ENCODE measurements around the gene SYT3.
"Not testable (repeated sequence)": the region's sequence is repeated elsewhere in the genome, so short reads cannot be mapped to it uniquely, and the experiment has no call there.

The SYT3 gene

DNA sequence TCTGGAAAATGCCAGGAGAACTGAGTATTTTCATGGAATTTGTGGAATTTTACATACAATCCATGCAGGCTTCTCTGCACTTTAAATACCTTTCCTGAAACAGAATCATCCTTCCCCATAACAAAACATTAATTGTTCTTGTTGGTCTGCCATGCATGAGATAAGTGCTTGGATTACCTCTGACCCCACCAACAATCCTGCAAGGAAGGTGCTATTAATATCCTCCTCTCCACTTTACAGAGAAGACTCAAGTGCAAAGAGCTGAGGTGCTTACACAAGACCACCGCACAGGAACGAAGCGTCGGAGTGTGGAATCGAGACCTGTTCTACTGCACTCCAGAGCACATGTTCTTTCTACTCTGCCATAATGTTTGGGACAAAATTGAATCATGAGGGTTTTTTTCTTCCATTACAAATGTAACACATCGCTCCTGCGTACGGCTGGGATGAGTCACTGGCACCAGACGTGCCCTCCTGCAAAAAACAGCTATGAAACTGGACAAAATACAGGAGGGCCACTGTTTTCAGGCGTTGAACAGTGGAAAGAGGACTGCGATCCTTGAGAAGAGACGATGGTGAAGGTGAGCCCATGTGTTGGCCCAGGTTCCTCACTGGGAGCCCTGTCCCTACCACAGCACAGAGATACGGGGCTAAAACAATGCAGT, 58.6 kb downstream of the SYT3 start:
- in situ Hi-C loops (cut with HindIII; ENCODE audit: low sequenced_read_pairs): no loop called here
- TF ChIP-seq, protein P1, sequence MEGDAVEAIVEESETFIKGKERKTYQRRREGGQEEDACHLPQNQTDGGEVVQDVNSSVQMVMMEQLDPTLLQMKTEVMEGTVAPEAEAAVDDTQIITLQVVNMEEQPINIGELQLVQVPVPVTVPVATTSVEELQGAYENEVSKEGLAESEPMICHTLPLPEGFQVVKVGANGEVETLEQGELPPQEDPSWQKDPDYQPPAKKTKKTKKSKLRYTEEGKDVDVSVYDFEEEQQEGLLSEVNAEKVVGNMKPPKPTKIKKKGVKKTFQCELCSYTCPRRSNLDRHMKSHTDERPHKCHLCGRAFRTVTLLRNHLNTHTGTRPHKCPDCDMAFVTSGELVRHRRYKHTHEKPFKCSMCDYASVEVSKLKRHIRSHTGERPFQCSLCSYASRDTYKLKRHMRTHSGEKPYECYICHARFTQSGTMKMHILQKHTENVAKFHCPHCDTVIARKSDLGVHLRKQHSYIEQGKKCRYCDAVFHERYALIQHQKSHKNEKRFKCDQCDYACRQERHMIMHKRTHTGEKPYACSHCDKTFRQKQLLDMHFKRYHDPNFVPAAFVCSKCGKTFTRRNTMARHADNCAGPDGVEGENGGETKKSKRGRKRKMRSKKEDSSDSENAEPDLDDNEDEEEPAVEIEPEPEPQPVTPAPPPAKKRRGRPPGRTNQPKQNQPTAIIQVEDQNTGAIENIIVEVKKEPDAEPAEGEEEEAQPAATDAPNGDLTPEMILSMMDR (IDR thresholded peaks at IDR 0.05; ENCODE audit: low read depth, low read length, missing control alignments): no peak
- no peak for DNase-seq (ENCODE audit: low read depth)
- no peak overlapping the region for H3K4me3 ChIP-seq (ENCODE audit: low read depth, low read length)

DNA sequence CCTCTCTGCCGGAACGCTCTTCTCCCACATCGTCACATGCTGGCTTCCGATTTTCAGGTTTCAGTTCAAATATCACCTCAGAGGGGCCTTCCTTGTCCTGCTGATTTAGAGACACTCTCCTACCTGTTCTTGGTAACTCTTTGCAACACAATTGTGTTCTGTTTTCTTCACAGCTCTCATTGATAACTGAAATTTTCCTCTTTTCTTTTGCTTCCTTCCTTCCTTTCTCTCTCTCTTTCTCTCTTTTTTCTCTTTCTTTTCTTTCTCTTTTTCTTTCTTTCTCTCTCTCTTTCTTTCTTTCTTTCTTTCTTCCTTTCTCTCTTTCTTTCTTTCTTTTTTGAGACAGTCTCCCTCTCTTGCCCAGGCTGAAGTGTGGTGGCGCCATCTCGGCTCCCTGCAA, 59.4 kb downstream of the SYT3 start:
- TF ChIP-seq, protein P1 (IDR thresholded peaks at IDR 0.05; ENCODE audit: low read depth, low read length, missing control alignments): no peak
- no peak for DNase-seq (ENCODE audit: low read depth)
- in situ Hi-C loops (cut with HindIII; ENCODE audit: low sequenced_read_pairs): no loop called here
- H3K4me3 ChIP-seq (ENCODE audit: low read depth, low read length): no peak overlapping the region

DNA sequence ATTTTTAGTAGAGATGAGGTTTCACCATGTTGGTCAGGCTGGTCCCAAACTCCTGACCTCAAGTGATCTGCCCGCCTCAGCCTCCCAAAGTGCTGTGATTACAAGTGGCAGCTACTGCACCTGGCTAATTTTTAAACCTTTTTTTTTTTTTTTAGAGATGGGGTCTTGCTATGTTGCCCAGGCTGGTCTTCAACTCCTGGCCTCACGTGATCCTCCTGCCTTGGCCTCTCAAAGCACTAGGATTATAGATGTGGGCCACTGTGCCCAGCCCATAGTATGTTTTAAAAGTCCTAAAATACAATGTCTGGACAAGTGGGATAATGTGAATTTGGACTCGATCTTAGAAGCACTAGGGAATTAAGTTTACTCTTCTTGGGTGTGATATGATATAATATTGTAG, 62.9 kb downstream of the SYT3 start:
- DNase-seq (ENCODE audit: low read depth); in situ Hi-C loops (cut with HindIII; ENCODE audit: low sequenced_read_pairs); H3K4me3 ChIP-seq (ENCODE audit: low read depth, low read length): not testable (repeated sequence)

DNA sequence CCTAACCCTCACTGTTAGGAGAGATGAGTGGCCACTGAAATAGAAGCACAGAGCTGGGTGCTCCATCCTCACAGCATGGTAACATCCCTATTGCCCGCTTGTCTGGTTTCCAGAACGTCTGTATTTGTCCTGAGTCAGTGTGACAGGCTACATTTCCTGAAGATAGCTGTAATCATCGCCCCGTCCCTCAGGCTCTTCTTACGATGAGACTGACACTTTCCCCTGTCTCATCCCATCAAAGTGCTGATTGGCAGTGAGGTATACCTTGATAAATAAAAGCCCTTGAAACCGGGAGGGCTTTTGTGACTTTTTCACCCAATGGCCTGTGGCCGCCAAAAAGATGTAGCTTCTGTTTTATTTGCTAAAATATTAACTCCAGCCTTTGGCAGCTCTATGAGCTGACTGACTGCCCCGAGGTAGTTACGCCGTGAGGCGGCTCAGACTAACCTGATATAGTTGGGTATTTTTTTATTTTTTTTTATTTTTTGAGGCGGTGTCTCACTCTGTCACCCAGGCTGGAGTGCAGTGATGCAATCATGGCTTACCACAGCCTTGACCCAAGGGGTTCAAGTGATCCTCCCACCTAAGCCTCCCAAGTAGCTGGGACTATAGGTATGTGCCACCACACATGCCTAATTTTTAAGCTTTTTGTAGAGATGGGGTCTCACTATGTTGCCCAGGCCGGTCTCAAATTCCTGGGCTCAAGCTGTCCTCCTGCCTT, 65.8 kb downstream of the SYT3 start:
- in situ Hi-C loops (cut with HindIII; ENCODE audit: low sequenced_read_pairs): no loop called here
- no peak overlapping the region for H3K4me3 ChIP-seq (ENCODE audit: low read depth, low read length)
- TF ChIP-seq, protein P1 (IDR thresholded peaks at IDR 0.05; ENCODE audit: low read depth, low read length, missing control alignments): no peak
- DNase-seq (ENCODE audit: low read depth): no peak
